GM12864 (cell line): ENCODE data around the gene HYKK.

Source experiments
- DNase-seq: peaks from one replicate; pipeline ENCODE4 v3.0.0-alpha.2; 2011; ENCODE audit warnings: low read depth
- H3K4me3 ChIP-seq: 2 replicates; pipeline ENCODE4 v1.5.1; 2011; ENCODE audit warnings: mild to moderate bottlenecking, low read depth, low read length, control low read depth
- CTCF ChIP-seq: IDR thresholded peaks from 2 replicates; pipeline ENCODE4 v1.5.1; 2011; ENCODE audit warnings: low read depth, mild to moderate bottlenecking, moderate library complexity, low read length, control low read depth, inconsistent platforms; ENCODE audit errors: missing control alignments

Gene HYKK

DNA sequence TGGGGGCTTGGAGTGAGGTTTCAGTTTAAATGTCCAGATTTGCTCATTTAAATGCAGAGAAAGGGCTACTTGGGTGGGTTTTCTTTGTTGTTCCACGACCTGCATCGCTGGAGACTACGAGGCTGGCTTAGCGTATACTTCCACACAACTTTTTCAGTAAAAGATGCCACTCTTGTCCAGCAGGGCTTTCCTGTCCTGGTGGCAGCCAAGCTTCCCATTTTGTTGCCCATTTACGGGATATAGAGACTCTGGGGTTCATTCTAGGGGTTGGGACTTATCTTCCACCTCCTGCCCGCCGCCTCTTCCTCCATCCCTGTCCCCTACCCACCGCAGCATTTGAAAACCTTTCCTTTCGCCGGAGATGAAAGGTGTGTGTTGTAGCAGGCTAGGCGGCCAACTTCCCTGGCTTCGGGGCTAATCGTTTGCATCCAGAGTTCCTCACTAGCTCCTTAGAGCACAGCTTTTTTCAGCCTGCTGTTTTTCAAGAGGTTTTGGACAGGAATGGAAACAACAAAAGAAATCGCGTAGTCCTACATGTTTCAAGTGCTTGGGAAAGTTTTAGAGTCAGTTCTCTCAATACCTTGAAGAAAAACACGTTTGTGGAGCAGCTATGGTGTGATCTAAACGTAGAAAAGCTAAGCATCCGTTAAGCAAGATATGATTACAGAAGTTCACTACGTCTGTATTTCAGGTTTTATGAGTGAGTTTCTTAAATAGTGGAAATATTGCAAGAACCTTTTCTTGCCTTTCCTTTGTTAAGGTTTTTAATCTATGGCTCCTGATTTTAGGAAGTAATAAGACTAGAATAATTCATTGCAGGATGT is 58.8 kb downstream of the HYKK start:
- DNase-seq, result no peak
- peak; percentile 40 for TF ChIP-seq CTCF
- H3K4me3 ChIP-seq, result peak overlapping the region; percentile 80

- DNase-seq, result no peak
- no peak for TF ChIP-seq CTCF
Observed at GRCh38 chr15:78567531-78567930, 60.2 kb downstream of the HYKK start.

GRCh38 chr15:78570710-78571109 is 63.3 kb downstream of the HYKK start:
- no peak for DNase-seq
- TF ChIP-seq CTCF, result no peak
- H3K4me3 ChIP-seq, result no peak overlapping the region

More at GRCh38 chr15:78567531-78567930, 60.2 kb downstream of the HYKK start:
- H3K4me3 ChIP-seq, result no peak overlapping the region; the same call in 1 of the 2 replicates

GRCh38 chr15:78571382-78571781 is 64.0 kb downstream of the HYKK start:
- TF ChIP-seq CTCF, result no peak
- DNase-seq, result no peak
- no peak overlapping the region for H3K4me3 ChIP-seq

GRCh38 chr15:78573416-78573815 is 66.0 kb downstream of the HYKK start:
- no peak for DNase-seq
- no peak for TF ChIP-seq CTCF
- H3K4me3 ChIP-seq, result no peak overlapping the region

GRCh38 chr15:78574944-78575343 is 67.6 kb downstream of the HYKK start:
- H3K4me3 ChIP-seq, result no peak overlapping the region
- DNase-seq, result no peak
- no peak for TF ChIP-seq CTCF
